ENCODE results near the gene IGF2BP3.

Gene IGF2BP3

GRCh38 chr7:23380556-23380955, 89.7 kb downstream of the IGF2BP3 start:
- no peak for DNase-seq (ENCODE audit: low spot score)

GRCh38 chr7:23378996-23379395, 91.3 kb downstream of the IGF2BP3 start:
- DNase-seq (ENCODE audit: low spot score) = no peak

- DNase-seq (ENCODE audit: low spot score) = no peak
Observed at GRCh38 chr7:23377134-23377533, 93.2 kb downstream of the IGF2BP3 start.

- DNase-seq (ENCODE audit: low spot score) = no peak
Observed at GRCh38 chr7:23373151-23374004, 96.9 kb downstream of the IGF2BP3 start.

- DNase-seq (ENCODE audit: low spot score) = no peak
Observed at GRCh38 chr7:23372611-23373010, 97.7 kb downstream of the IGF2BP3 start.

- DNase-seq (ENCODE audit: low spot score) = no peak
Observed at GRCh38 chr7:23371654-23372053, 98.6 kb downstream of the IGF2BP3 start.

- no peak for DNase-seq (ENCODE audit: low spot score)
Observed at GRCh38 chr7:23369695-23370404, 100.4 kb downstream of the IGF2BP3 start.

GRCh38 chr7:23369100-23369499, 101.2 kb downstream of the IGF2BP3 start:
- DNase-seq (ENCODE audit: low spot score) = no peak

GRCh38 chr7:23358152-23358674, 112.1 kb downstream of the IGF2BP3 start:
- no peak for DNase-seq (ENCODE audit: low spot score)

GRCh38 chr7:23357190-23358093, 112.8 kb downstream of the IGF2BP3 start:
- DNase-seq (ENCODE audit: low spot score) = peak; percentile 9

- DNase-seq (ENCODE audit: low spot score) = no peak
Observed at GRCh38 chr7:23356726-23357125, 113.6 kb downstream of the IGF2BP3 start.

- no peak for DNase-seq (ENCODE audit: low spot score)
Observed at GRCh38 chr7:23356168-23356567, 114.1 kb downstream of the IGF2BP3 start.

- no peak for DNase-seq (ENCODE audit: low spot score)
Observed at GRCh38 chr7:23353172-23353571, 117.1 kb downstream of the IGF2BP3 start.

- no peak for DNase-seq (ENCODE audit: low spot score)
Observed at GRCh38 chr7:23350466-23350865, 119.8 kb downstream of the IGF2BP3 start.

GRCh38 chr7:23349484-23350157, 120.7 kb downstream of the IGF2BP3 start:
- no peak for DNase-seq (ENCODE audit: low spot score)

- DNase-seq (ENCODE audit: low spot score) = no peak
Observed at GRCh38 chr7:23347682-23348180, 122.6 kb downstream of the IGF2BP3 start.

GRCh38 chr7:23347033-23347681, 123.1 kb downstream of the IGF2BP3 start:
- no peak for DNase-seq (ENCODE audit: low spot score)

- DNase-seq (ENCODE audit: low spot score) = no peak
Observed at GRCh38 chr7:23346316-23346715, 124.0 kb downstream of the IGF2BP3 start.

GRCh38 chr7:23345601-23346000, 124.7 kb downstream of the IGF2BP3 start:
- DNase-seq (ENCODE audit: low spot score) = no peak

- no peak for DNase-seq (ENCODE audit: low spot score)
Observed at GRCh38 chr7:23343806-23344475, 126.3 kb downstream of the IGF2BP3 start.
